Fibroblast of lung (primary cell): ENCODE results near the gene DTX4. TPM values are rescaled to one million over a fixed set of nuclear protein-coding genes. Genes with fewer than 3 reads are reported as not detected.

Experiments used
- DNase-seq, 2 donors: peaks; one replicate each; pipeline versions ENCODE4 v3.0.0 to v3.0.0-alpha.2; 2010; ENCODE audit warnings: low read depth in 2 of 2
- H2AFZ ChIP-seq: 2 replicates; pipeline ENCODE4 v1.5.1; 2012; ENCODE audit warnings: low read length, control low read depth, inconsistent platforms
- H3K27ac ChIP-seq: 2 replicates; pipeline ENCODE4 v1.5.1; 2011; ENCODE audit warnings: low read length, control low read depth; ENCODE audit not compliant: insufficient read depth
- H3K27me3 ChIP-seq: 2 replicates; pipeline ENCODE4 v1.5.1; 2011; ENCODE audit warnings: mild to moderate bottlenecking, low read length; ENCODE audit not compliant: control insufficient read depth, insufficient read depth
- H3K36me3 ChIP-seq: 2 replicates; pipeline ENCODE4 v1.5.1; 2011; ENCODE audit warnings: low read length; ENCODE audit not compliant: control insufficient read depth, insufficient read depth
- H3K4me1 ChIP-seq: 2 replicates; pipeline ENCODE4 v1.5.1; 2011; ENCODE audit warnings: low read length; ENCODE audit not compliant: control insufficient read depth, insufficient read depth; ENCODE audit errors: extremely low read depth
- H3K4me2 ChIP-seq: 2 replicates; pipeline ENCODE4 v1.5.1; 2011; ENCODE audit warnings: low read length, control low read depth; ENCODE audit not compliant: insufficient read depth; ENCODE audit errors: extremely low read depth
- H3K4me3 ChIP-seq, 4 experiments: fragments of 200-600 bp in 1 of 4; sonication (generic) in 1 of 4; replicated peaks in 1 of 4; 2 replicates each; pipeline ENCODE4 v1.5.1; 2011 to 2016; ENCODE audit warnings: low read length in 4 of 4, low read depth in 3 of 4, mild to moderate bottlenecking in 3 of 4, control low read depth in 2 of 4, inconsistent platforms in 1 of 4, mixed read lengths in 1 of 4; ENCODE audit not compliant: insufficient read depth in 1 of 4; ENCODE audit errors: control extremely low read depth in 1 of 4
- H3K79me2 ChIP-seq: 2 replicates; pipeline ENCODE4 v1.5.1; 2012; ENCODE audit warnings: mild to moderate bottlenecking, low read length, inconsistent platforms; ENCODE audit not compliant: control insufficient read depth, insufficient read depth
- H3K9ac ChIP-seq: 2 replicates; pipeline ENCODE4 v1.5.1; 2011; ENCODE audit warnings: mild to moderate bottlenecking, low read length, control low read depth; ENCODE audit not compliant: insufficient read depth
- H3K9me3 ChIP-seq: 2 replicates; pipeline ENCODE4 v1.5.1; 2012; ENCODE audit warnings: low read depth, low read length; ENCODE audit not compliant: control insufficient read depth, insufficient read depth
- H4K20me1 ChIP-seq: 2 replicates; pipeline ENCODE4 v1.5.1; 2011; ENCODE audit warnings: low read length; ENCODE audit not compliant: control insufficient read depth, insufficient read depth; ENCODE audit errors: extremely low read depth
- CTCF ChIP-seq, 2 donors: IDR thresholded peaks in 1 of 2; conservative IDR thresholded peaks in 1 of 2; 1 replicate in 1 of 2; 2 replicates in 1 of 2; pipeline ENCODE4 v1.5.1; 2011 to 2012; ENCODE audit warnings: low read length in 2 of 2, control low read depth in 1 of 2, inconsistent platforms in 1 of 2, low read depth in 1 of 2, mild to moderate bottlenecking in 1 of 2
- EZH2 ChIP-seq: IDR thresholded peaks from 2 replicates; pipeline ENCODE4 v1.5.1; 2012; ENCODE audit warnings: low read length, control low read depth, mild to moderate bottlenecking; ENCODE audit errors: missing control alignments
- polyA plus RNA-seq, 2 donors: library from polyadenylated mRNA; depleted of rRNA in 1 of 2; stranded (reverse) in 1 of 2; unstranded in 1 of 2; fragments of >200 nt; gene quantifications; 2 replicates each; pipeline ENCODE4 v1.2.1, GENCODE V29; 2011 to 2012; ENCODE audit warnings: missing spikeins in 1 of 2
- total RNA-seq: library from RNA; depleted of rRNA; stranded (reverse); fragments of >200 nt; gene quantifications from 2 replicates; pipeline ENCODE4 v1.2.1, GENCODE V29; 2014

DTX4 gene
- total and polyA plus RNA-seq, 2 donors (not counting 1 experiment from before 2014, with no cell fraction given): 1.2 to 4.8 TPM

GRCh38 chr11:59204746-59205145 is 32.8 kb downstream of the DTX4 start:
- H3K27ac ChIP-seq: no peak overlapping the region
- H3K36me3 ChIP-seq: no peaks in the 10 kb centered on the region
- no peaks in the 10 kb centered on the region for H4K20me1 ChIP-seq
- H3K9me3 ChIP-seq: no peaks in the 10 kb centered on the region
- no peak overlapping the region for H3K9ac ChIP-seq
- DNase-seq: peak in 1 of 2 donors; percentile 7
- no peaks in the 10 kb centered on the region for H3K79me2 ChIP-seq
- H3K4me3 ChIP-seq: no peak overlapping the region
- peaks cover 9% of the 10 kb centered on the region for H3K4me1 ChIP-seq
- H2AFZ ChIP-seq: no peak overlapping the region
- TF ChIP-seq EZH2 (no peak), CTCF (conservative IDR thresholded peaks at IDR 0.05 in 1 of 2, IDR thresholded peaks at IDR 0.05 in 1 of 2; ENCODE audit: low read depth in 1 of 2, low read length in 2 of 2) (no peak)
- no peaks in the 10 kb centered on the region for H3K27me3 ChIP-seq
- no peak overlapping the region for H3K4me2 ChIP-seq

GRCh38 chr11:59205648-59206047 is 33.7 kb downstream of the DTX4 start:
- Histone ChIP-seq H3K27ac (no peak overlapping the region), H2AFZ (no peak overlapping the region), H3K79me2 (no peaks in the 10 kb centered on the region), H4K20me1 (no peaks in the 10 kb centered on the region), H3K9me3 (no peaks in the 10 kb centered on the region), H3K4me1 (peaks cover 9% of the 10 kb centered on the region), H3K4me2 (no peak overlapping the region), H3K27me3 (peaks cover 2% of the 10 kb centered on the region), H3K9ac (no peak overlapping the region), H3K4me3 (no peak overlapping the region), H3K36me3 (no peaks in the 10 kb centered on the region)
- TF ChIP-seq EZH2 (no peak), CTCF (conservative IDR thresholded peaks at IDR 0.05 in 1 of 2, IDR thresholded peaks at IDR 0.05 in 1 of 2; ENCODE audit: low read depth in 1 of 2, low read length in 2 of 2) (no peak)
- no peak for DNase-seq

GRCh38 chr11:59206635-59207034 is 34.7 kb downstream of the DTX4 start:
- Histone ChIP-seq H3K9ac (no peak overlapping the region), H4K20me1 (no peaks in the 10 kb centered on the region)
- DNase-seq: peak in 1 of 2 donors; percentile 38

More at GRCh38 chr11:59206635-59207034, 34.7 kb downstream of the DTX4 start:
- Histone ChIP-seq H3K36me3 (no peaks in the 10 kb centered on the region), H3K27me3 (peaks cover 2% of the 10 kb centered on the region), H3K4me3 (no peak overlapping the region), H2AFZ (no peak overlapping the region), H3K4me2 (no peak overlapping the region), H3K79me2 (no peaks in the 10 kb centered on the region), H3K27ac (no peak overlapping the region), H3K4me1 (peaks cover 9% of the 10 kb centered on the region), H3K9me3 (no peaks in the 10 kb centered on the region)
- TF ChIP-seq EZH2 (no peak), CTCF (conservative IDR thresholded peaks at IDR 0.05 in 1 of 2, IDR thresholded peaks at IDR 0.05 in 1 of 2; ENCODE audit: low read depth in 1 of 2, low read length in 2 of 2) (peak; percentile 59 to 66)
